Fibroblast of the aortic adventitia (primary cell): ENCODE results near the gene FAM131C. TPM values are rescaled to one million over a fixed set of nuclear protein-coding genes. Genes with fewer than 3 reads are reported as not detected.
A peak's percentile ranks its signal among the peaks of the same experiment; 100 is the strongest.

Source experiments
- DNase-seq: peaks from one replicate; pipeline ENCODE4 v3.0.0-alpha.2; 2010; ENCODE audit warnings: low read depth
- H3K4me3 ChIP-seq: 2 replicates; pipeline ENCODE4 v1.5.1; 2011; ENCODE audit warnings: low read depth, mild to moderate bottlenecking, control low read depth, low read length, moderate library complexity
- CTCF ChIP-seq: IDR thresholded peaks from 2 replicates; pipeline ENCODE4 v1.5.1; 2011; ENCODE audit warnings: mild to moderate bottlenecking, low read length, control low read depth, inconsistent platforms; ENCODE audit not compliant: insufficient read depth
- total RNA-seq: library from RNA; depleted of rRNA; stranded (reverse); fragments of >200 nt; gene quantifications from 2 replicates; pipeline ENCODE4 v1.2.3, GENCODE V29; 2012; ENCODE audit warnings: low replicate concordance

FAM131C gene
- total RNA-seq, 1 donor = 0.63 TPM

DNA sequence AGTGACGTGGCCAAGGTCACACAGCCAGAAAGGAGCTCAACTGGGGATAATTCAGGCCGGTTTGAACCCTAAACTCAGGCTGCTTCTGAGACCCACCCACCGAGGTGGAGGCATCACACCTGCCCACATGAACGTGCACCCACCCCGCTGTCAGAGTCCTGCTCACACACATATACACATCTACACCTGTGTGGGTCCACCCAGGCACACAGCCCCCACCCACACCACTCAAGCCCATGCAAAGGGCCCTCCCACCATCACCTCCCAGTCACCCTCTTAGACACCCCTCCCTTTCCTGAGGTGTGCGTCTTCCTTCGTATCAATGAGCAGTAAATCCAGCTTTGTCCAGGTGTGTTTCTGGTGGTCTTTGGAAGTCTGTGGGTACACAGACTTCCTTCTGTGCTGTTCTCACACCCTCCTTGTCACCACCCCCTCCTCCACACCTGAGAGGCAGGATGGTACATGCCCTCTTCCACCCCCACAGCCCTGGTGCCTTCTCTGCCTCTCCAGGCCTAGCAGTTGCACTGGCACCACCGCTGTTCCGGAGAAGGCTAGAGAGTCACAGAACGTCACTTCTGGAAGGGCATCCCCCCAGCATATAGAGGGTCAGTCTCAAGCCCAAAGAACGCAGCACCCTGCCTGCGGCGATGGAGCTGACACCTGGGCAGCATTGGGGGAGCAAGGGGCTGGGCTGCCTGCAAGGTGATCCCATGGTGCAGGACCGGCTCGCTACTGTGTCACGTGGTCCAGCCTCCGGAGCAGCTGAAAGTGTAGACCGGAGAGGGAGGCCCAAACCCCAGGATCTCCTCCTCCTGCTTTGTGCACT, 18.9 kb upstream of the FAM131C start:
- no peak overlapping the region for H3K4me3 ChIP-seq
- TF ChIP-seq CTCF = no peak
- DNase-seq = no peak

DNA sequence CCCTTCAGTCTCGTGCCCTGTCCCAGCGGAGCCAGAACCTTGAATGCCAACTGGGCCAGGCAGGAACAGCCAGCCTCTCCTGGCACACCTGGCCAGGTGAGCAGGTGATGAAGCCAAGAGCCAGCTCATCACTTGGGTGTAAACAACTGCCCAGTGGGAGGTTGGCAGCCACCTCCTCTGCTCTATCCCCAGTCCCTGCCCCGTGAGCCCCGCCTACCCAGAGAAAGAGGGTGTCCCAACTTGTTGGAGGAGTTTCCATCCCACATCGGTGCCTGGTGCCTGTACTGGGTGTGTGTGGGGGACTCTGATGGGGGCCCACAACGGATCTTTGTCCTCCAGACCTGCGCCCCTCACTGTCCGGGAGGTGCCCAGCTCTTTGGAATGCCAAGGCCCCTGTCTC, 17.8 kb upstream of the FAM131C start:
- DNase-seq = no peak
- H3K4me3 ChIP-seq = no peak overlapping the region
- no peak for TF ChIP-seq CTCF

DNA sequence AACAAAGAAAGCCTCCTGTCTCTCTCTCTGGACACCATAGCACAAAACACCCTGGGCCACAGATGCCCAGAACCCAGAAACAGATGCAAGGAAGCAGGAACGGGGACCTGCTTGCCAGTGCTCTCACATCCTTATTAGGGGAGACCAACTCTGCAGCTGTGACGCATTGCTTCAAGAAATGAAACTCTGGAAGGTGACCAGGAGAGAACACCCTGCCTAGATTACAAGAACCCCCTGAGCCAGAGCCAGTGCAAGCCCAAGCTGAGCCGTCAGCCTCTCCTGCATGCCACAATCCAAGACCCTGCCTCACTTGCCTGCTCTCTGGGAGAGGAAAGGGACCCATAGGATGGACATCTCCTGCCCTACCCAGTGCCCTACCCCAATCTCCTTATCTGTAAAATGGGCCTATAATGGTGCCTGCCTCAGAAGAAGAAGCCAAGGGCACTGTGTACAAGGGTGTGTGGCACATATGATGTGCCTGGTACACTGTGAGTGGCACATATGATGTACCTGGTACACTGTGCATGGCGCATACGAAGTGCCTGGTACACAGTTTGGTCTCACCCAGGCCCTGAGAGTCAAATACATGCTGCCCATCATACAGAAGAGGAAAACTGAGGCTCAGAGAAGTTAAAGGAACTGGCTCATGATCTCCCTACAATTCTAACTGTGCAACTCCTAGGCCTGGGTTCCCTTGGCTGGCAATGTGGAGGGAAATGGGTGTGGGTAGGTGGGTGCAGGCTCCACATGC, 16.8 kb upstream of the FAM131C start:
- no peak overlapping the region for H3K4me3 ChIP-seq

DNA sequence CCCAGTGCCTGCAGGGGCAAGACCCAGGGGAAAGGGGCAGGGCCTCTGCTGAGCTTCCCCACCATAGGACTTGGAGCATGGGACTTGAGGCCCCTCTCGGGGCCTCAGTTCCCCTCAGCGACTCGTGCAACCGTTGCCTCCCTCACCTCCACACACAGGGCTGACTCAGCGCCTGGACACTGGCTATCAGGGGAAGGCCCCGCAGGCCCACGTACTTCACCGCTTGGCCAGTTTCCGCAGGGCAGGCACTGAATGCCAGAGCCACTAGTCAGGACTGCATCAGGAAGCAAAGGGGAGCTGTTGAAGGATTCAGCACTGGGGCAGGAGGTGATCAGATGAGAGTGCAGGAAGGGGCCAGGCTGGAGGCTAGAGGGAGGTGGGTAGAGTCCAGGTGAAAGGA, 15.5 kb upstream of the FAM131C start:
- no peak for TF ChIP-seq CTCF
- peak; percentile 66 for DNase-seq
- no peak overlapping the region for H3K4me3 ChIP-seq

More for the DNA sequence above, 16.8 kb upstream of the FAM131C start:
- no peak for TF ChIP-seq CTCF
- peak; percentile 43 for DNase-seq

DNA sequence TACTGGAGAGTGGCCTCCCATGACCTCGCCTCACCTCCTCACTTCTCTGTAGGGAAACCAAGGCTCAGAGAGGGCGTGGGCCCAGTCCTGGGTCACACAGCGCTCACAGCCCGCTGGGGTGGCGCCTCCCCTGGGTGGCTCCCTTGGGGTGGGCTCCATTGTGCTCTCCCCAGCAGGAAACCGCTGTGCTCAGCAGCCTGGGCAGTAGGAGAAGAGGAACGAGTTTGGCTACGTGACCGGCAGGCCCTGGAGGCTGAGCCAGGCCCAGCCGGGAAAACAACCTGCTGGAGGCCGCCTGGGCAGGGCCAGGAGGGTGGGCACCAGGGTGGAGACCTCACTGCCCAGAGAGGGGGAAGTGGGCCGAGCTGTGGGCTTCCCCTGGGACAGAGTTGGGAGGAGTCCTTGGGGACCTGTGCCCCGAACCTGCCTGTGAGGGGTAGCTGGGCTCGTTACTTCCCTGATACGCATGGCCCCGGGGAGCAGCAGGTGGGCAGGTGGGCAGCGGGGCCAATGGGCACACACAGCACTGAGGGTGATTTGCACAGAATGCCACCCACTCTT, 15.0 kb upstream of the FAM131C start:
- no peak for TF ChIP-seq CTCF
- DNase-seq = no peak
- no peak overlapping the region for H3K4me3 ChIP-seq

DNA sequence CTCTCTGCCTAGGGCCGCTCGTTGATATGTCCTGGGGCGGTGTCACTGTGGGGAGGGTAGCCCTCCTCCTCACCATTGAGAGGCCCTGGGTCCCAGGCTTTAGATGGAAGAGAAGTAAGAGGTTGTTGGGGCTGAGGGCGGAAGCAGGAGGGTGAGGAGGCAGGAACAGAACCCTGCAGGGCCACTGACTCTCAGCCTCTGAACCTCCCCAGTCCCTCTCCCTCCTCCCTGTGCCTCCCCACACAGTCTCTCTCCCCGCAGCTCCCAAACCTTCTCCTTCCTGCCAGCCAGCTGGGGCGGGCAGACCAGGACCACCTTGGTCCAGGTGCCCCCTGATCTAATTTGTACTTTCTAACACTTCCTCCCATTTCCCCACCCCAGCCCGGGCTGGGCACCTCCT, 14.3 kb upstream of the FAM131C start:
- TF ChIP-seq CTCF = no peak
- H3K4me3 ChIP-seq = no peak overlapping the region
- no peak for DNase-seq
